Measurements from ENCODE around the gene LOXL1. TPM values are rescaled to one million over a fixed set of nuclear protein-coding genes. Genes with fewer than 3 reads are reported as not detected.

Gene LOXL1
- total and polyA plus RNA-seq, 9 of the 15 experiments (the other 6 are each of a cell fraction or from before 2014, with no cell fraction given) = 0.14 TPM; not detected in 8

- no peak for TF ChIP-seq USF2 (CRISPR knock-in tag; IDR thresholded peaks at IDR 0.05)
- TF ChIP-seq MTA3 (IDR thresholded peaks at IDR 0.05; ENCODE audit: borderline replicate concordance) = no peak
- TF ChIP-seq CREB1 (IDR thresholded peaks at IDR 0.05) = no peak
- TF ChIP-seq CREB1 (CRISPR knock-in tag; IDR thresholded peaks at IDR 0.05) = no peak
- no peak for TF ChIP-seq IRF9 (tag; IDR thresholded peaks at IDR 0.05)
- TF ChIP-seq CREB5 (CRISPR knock-in tag; IDR thresholded peaks at IDR 0.05) = no peak
- TF ChIP-seq ADNP (tag; IDR thresholded peaks at IDR 0.05) = no peak
- TF ChIP-seq FOXP4 (CRISPR knock-in tag; IDR thresholded peaks at IDR 0.05; ENCODE audit: borderline replicate concordance) = no peak
- no peak for TF ChIP-seq KHSRP (IDR thresholded peaks at IDR 0.05)
- no peak for TF ChIP-seq JUNB (CRISPR knock-in tag; conservative IDR thresholded peaks at IDR 0.05)
- no peak for TF ChIP-seq GTF2A2 (tag; IDR thresholded peaks at IDR 0.05)
Observed at GRCh38 chr15:73912030-73912596, 14.1 kb upstream of the LOXL1 start (continued).

Data from K562 (cell line).